KBM-7 (cell line): ENCODE data around the gene STUB1.

Experiments used
- DNase-seq: peaks from one replicate; pipeline ENCODE4 v3.0.0-alpha.2; 2015
- in situ Hi-C: fragments of 300-500 bp; cut with MboI; formaldehyde crosslinking; loops from 2 replicates; pipeline ENCODE4 v1.14.3; 2020; ENCODE audit warnings: low sequenced_read_pairs, low pct_unique_long_range_greater_than_20kb, mixed read lengths

STUB1 gene

GRCh38 chr16:717450-718245, 37.4 kb downstream of the STUB1 start:
- in situ Hi-C loops = loop anchor here (10.0 kb wide), 1 partner anchor 67 kb away; the partner anchor contains the start of genes CHTF18 and RPUSD1
- DNase-seq = no peak

- no peak for DNase-seq
- in situ Hi-C loops = loop anchor here (10.0 kb wide), 1 partner anchor 66 kb away; the partner anchor contains the start of genes CHTF18 and RPUSD1
These were observed 38.2 kb downstream of the STUB1 start for GRCh38 chr16:718389-718788.

- no peak for DNase-seq
- in situ Hi-C loops = loop anchor here (10.0 kb wide), 1 partner anchor 66 kb away; the partner anchor contains the start of genes CHTF18 and RPUSD1
These were observed 38.7 kb downstream of the STUB1 start for GRCh38 chr16:718922-719321.

DNA sequence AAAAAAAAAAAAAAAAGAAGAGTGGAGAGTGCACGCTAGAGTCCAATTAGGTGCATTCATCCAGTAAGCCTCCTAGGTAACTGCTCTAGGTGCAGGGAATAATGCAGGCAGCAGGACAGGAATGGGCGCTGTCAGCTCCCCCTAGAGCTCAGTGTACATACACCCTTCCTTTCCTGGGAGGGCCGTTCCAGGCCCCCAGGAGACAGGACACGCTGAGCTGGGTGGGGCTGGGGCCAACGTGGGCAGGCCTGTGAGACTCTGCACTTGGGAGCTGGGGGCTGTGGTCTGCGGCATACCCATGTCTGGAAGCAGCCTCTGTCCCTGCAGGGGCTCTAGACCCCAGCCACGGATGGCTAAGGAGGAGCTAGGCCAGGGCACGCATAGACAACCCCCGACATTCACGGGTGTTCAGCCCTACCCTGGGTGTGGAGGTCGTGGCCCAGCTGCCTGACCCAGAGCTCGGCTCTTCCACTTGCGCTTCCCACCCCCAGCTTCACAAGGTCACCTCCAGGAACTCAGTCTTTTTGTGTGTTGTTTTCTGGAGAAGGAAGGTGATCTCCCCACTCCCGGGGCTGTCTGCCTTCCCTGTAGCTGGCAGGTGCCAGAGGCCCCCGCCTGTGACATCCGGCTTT, 39.7 kb downstream of the STUB1 start:
- in situ Hi-C loops = loop anchor here (10.0 kb wide), 1 partner anchor 65 kb away; the partner anchor contains the start of genes CHTF18 and RPUSD1
- DNase-seq = peak; percentile 90

- in situ Hi-C loops = no loop called here
- no peak for DNase-seq
These were observed 40.3 kb downstream of the STUB1 start for GRCh38 chr16:720447-720989.

- in situ Hi-C loops = no loop called here
These were observed 41.0 kb downstream of the STUB1 start, which contains the start of gene ANTKMT for GRCh38 chr16:720990-721764. Gene ANTKMT, plus strand, starts transcription at chr16:721146. Its CDS starts 129 bp downstream, at chr16:721275.

DNA sequence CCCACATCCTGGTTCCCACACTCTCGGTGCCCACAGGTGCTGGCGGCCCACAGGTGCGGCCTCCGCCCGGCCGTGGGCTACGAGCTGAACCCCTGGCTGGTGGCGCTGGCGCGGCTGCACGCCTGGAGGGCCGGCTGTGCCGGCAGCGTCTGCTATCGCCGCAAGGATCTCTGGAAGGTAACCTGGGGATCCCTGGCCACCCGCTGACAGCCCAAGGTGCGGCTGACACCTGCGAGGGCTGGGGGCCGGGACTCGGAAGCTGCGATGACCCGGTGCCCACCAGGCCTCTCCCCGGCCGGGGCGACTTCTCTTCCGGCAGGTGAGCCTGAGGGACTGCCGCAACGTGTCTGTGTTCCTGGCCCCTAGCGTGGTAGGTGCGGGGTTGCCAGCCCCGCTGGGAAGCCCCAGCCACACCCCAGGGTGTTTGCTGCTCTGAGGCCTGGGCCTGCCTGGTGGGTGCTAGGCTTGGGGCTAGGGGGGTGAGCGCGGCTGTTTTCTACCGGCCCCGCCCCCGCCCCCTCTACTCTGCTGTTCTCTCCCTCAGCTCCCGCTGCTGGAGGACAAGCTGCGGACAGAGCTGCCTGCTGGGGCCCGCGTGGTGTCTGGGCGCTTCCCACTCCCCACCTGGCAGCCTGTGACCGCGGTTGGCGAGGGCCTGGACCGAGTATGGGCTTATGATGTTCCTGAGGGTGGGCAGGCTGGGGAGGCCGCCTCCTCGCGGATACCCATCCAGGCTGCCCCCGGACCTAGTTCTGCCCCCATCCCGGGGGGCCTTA, 41.7 kb downstream of the STUB1 start:
- in situ Hi-C loops = no loop called here
- DNase-seq = no peak

More at GRCh38 chr16:720990-721764, 41.0 kb downstream of the STUB1 start, which contains the start of gene ANTKMT:
- DNase-seq = peak; percentile 90

DNA sequence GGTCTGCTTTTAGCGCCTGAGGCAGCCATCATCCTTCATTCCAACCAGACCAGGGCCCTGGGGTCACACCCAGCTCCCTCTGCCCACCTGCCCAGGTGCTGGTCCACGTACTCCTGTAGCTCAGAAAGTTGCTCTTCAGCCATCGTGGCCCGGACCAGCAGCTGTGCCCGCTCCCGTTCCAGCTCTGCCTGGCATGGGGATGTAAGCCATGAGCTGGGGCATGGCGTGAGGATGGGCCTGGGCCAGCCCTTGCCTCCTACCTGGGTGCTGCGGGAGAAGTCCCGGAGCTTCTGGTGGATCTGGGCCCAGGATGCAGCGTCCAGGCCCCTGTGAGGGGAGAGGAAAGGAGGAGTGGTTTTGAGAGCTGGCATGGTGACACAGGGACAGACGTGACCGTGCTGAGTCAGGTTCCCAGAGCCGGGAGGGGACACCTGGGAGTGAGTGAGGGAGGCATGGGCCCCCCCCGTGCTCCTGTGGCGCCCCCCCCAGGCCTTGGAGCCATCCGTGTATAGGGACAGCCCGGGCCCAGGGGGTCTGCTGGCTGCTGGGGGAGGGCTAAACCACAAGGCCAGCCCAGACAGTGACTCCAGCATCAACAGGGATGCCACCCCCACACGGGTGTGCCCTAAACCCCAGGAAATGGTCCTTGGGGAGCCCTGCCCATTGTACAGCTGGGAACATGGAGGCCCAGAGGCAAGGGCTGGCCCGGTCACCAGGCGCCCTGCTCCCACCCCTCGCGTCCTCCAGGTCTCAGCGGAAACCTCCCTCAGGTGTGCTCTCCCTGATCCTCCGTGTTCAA, 42.8 kb downstream of the STUB1 start:
- in situ Hi-C loops = no loop called here

GRCh38 chr16:723695-724094, 43.5 kb downstream of the STUB1 start:
- in situ Hi-C loops = no loop called here
- no peak for DNase-seq

More for the DNA sequence above, 42.8 kb downstream of the STUB1 start:
- DNase-seq = no peak

DNA sequence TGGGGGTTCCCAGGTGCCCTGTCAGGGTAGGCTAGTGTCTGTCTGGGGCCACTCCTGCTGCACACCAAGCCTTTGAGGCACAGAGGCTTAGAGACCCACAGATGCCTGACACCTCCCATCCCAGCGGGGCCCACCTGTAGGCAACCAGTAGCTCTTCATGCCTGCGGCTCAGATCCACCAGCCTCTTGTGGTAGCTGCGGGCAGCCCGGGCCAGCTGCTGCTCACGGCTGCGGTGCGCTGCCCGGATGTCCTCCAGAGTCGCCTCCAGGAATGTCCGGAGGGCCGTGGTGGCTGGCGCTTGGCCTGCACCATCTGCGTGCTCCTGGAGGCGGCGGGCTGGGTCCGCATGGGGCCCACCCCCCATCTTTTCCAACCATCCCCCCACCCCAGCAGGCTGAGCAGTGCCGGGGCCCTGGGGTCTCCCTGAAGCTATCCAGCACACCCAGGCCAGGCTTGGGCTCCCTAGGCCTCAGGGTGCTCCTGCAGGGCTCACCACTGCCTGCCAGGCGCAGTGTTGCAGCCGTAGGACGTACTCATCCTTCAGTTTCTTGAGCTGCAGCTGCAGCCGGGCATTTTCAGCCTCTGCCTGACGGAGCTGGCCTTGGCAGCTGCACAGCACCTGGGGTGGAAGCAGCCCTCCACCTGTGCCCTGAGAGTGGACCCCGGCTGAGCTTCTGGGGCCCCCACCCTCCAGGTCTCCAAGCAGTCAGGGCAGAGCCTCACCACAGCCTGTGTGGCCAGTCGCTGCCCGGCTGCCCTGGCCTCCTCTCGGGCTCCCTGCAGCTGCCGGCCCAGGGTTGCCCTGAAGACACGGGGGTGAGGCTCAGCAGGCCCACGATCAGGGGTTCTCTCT, 44.2 kb downstream of the STUB1 start:
- DNase-seq = no peak
- in situ Hi-C loops = no loop called here

GRCh38 chr16:725041-725376, 44.8 kb downstream of the STUB1 start:
- DNase-seq = no peak
- in situ Hi-C loops = no loop called here

DNA sequence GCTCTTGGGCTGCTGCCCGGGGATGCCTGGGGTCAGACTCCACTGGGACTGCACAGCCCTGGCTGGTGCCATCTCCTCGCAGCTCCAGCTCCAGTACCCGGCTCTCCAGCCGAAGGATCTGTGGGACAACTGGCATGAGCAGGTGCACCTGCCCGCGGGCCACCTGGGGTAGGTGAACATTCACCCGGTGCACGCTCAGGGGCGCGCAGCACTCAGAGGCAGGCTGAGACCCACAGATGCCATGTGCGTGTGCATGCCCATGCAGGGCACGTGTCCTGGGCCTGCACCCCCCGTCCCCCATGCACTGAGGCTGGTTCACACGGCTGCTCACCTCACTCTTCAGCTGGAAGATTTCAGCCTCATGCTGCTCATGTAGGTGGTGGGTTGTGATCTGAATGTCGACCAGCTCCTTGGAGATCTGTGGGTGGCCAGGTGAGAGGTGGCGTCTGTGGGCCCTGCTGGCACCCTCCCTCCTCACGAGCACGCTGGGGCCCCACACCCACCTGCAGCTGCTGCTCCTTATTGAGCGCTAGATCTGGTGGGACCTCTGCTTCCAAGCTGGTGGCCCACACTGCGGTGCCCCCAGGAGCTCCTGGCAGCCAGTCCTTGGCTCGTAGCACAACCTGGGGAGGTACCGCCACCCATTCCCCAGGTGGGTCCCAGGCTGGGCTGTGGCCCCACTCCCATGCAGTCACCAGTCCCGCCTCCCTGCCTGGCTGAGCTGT, 45.4 kb downstream of the STUB1 start:
- DNase-seq = no peak
- in situ Hi-C loops = no loop called here

- no peak for DNase-seq
- in situ Hi-C loops = no loop called here
These were observed 45.9 kb downstream of the STUB1 start for GRCh38 chr16:726188-726437.

- in situ Hi-C loops = no loop called here
- peak; percentile 39 for DNase-seq
These were observed 46.5 kb downstream of the STUB1 start, which contains the start of the genes CCDC78 and HAGHL for GRCh38 chr16:726438-727290. Gene CCDC78, minus strand, starts transcription at chr16:726443. Its CDS starts 76 bp downstream, at chr16:726367. Gene HAGHL, plus strand, starts transcription at chr16:727106. Its CDS starts 404 bp downstream, at chr16:727510.

GRCh38 chr16:727291-727977, 47.2 kb downstream of the STUB1 start:
- no peak for DNase-seq
- in situ Hi-C loops = no loop called here
